GM13977 (cell line): ENCODE data around the gene SPN.
"Not testable (repeated sequence)": the region's sequence is repeated elsewhere in the genome, so short reads cannot be mapped to it uniquely, and the experiment has no call there.

Experiments
- DNase-seq: peaks from one replicate; pipeline ENCODE4 v3.0.0; 2012; ENCODE audit warnings: low spot score
- in situ Hi-C: fragments of 300-500 bp; cut with MboI; formaldehyde crosslinking; loops from one replicate; pipeline ENCODE4 v1.12.0; 2022; ENCODE audit warnings: low sequenced_read_pairs, low pct_unique_long_range_greater_than_20kb, mixed read lengths, inconsistent platforms; ENCODE audit not compliant: unreplicated experiment
- TF ChIP-seq, protein P1 (sequence below): IDR thresholded peaks from 2 replicates; pipeline ENCODE4 v1.5.1; 2012; ENCODE audit warnings: mild to moderate bottlenecking, control low read depth; ENCODE audit not compliant: insufficient read depth; ENCODE audit errors: extremely low read depth, missing control alignments

SPN gene

DNA sequence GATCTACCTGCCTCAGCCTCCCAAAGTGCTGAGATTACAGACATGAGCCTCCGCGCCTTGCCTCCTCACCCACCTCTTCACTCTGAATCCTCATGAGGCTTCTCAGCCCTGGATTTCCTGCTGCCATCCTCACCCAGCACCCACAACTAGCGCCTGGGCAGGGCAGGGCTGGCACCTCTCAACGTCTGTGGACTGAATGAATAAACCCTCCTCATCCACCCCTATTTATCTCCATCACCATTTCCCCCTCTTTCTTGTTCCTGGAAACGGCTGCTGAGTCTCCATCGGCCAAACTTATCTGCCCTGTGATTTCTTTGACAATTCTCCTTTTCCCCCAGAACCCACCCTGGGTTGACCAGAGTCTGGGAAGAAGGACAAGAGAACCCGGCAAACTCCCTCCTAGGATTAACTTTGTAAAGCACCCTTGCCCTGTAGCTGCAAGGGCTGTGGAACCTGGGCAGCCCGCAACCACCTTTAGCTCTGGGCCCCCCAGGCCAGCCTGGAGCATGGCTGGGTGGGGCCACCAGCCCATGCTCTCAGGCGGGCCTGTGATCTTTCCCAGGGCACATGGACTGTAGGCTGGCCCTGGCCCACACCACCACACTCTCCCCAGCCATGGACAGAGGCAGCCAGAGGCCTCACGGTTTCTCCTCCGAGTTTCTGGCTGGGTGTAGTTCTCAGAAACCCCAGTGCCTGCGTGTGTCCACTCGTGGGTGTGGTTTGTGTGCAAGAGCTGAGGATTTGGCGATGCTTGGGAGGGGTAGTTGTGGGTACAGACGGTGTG lies 2.4 kb downstream of the SPN start:
- DNase-seq, result no peak
- TF ChIP-seq, protein P1, sequence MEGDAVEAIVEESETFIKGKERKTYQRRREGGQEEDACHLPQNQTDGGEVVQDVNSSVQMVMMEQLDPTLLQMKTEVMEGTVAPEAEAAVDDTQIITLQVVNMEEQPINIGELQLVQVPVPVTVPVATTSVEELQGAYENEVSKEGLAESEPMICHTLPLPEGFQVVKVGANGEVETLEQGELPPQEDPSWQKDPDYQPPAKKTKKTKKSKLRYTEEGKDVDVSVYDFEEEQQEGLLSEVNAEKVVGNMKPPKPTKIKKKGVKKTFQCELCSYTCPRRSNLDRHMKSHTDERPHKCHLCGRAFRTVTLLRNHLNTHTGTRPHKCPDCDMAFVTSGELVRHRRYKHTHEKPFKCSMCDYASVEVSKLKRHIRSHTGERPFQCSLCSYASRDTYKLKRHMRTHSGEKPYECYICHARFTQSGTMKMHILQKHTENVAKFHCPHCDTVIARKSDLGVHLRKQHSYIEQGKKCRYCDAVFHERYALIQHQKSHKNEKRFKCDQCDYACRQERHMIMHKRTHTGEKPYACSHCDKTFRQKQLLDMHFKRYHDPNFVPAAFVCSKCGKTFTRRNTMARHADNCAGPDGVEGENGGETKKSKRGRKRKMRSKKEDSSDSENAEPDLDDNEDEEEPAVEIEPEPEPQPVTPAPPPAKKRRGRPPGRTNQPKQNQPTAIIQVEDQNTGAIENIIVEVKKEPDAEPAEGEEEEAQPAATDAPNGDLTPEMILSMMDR, result no peak
- in situ Hi-C loops, result no loop called here

- DNase-seq, in situ Hi-C loops: not testable (repeated sequence)
Measured at GRCh38 chr16:29667322-29667610, 4.2 kb downstream of the SPN start.

- in situ Hi-C loops, result no loop called here
- DNase-seq, result no peak
- TF ChIP-seq, protein P1, result no peak
Measured at GRCh38 chr16:29667755-29668154, 4.7 kb downstream of the SPN start.

- in situ Hi-C loops, result no loop called here
- DNase-seq, result no peak
- TF ChIP-seq, protein P1, result no peak
Measured at GRCh38 chr16:29668267-29668666, 5.2 kb downstream of the SPN start.

GRCh38 chr16:29673501-29673900 lies 10.5 kb downstream of the SPN start:
- in situ Hi-C loops, result no loop called here
- TF ChIP-seq, protein P1, result no peak
- no peak for DNase-seq

DNA sequence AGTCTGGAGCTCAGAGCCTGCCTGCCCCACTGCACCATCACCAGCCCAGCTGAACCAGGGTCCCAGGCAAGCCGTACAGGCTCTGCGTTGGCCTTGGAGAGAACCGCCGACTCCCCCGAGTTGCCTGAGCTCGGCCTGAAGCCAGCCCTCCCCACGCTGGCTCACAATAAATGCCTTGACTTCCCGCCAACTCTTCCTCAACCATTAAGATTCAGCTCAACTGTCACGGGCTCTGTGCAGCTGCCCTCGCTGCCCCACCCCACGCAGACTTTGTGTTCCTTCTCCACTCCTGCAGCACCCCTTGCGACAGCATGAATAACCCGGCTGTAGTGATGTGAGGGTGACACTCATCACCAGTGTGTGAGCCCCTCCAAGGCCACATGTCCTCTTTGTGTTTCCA lies 11.1 kb downstream of the SPN start:
- no peak for DNase-seq
- TF ChIP-seq, protein P1, result no peak
- in situ Hi-C loops, result no loop called here

- DNase-seq, result peak; percentile 45
- in situ Hi-C loops, result no loop called here
- TF ChIP-seq, protein P1, result no peak
Measured at GRCh38 chr16:29675811-29676643, 13.0 kb downstream of the SPN start.
